ENCODE results near the gene NEDD4L. TPM values are rescaled to one million over a fixed set of nuclear protein-coding genes. Genes with fewer than 3 reads are reported as not detected.

Gene NEDD4L
- total and polyA plus RNA-seq, 4 experiments from 2014 or later, result 2.8 to 4.1 (median 3.8) TPM

DNA sequence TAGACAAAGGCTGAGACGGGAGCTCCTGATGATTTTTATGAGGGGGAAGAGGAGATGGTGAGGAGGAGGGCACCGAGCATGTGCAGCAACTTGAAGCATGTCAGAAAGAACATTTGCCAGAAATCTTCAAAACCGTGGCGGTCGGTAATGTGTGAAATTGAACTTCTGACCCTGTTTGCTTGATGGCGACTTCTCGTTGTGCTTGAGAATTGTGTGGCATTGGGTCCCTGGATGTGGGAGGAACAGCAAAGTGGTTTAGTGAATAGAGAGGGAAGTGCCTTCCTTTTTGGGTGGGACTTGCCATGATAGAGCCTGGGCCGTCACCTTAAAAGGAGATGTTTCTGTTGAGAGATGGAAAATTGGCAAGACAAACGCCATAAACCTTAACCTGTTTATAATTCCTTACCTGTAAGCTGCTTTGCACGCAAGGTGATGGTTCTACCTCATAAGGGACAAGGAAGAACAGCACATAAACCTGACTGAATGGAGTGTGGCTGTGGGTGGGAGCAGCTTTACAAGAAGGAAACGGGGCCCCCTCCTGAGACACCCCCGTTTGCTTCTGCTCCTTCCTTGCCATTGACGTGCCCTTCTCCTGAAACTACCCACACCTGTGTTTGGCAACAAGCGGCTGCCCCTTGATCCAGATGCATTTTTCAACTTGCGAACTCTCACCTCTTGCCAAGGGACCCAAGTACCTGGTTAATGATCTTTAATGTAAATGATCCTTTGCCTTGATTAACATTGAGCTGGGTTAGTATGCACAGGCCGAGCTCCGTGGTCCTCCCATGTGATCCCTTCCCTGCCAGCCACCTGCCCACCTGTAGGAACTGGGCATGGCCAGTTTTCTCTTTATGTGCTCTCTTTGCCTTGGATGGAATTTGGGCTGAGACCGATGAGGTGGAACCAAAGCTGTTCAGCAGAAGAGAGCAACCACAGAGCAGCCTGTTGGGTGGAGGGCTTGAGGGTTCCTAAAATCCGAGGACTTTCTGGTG, 153.2 kb downstream of the NEDD4L start:
- no peaks in the 10 kb centered on the region for H3K9me3 ChIP-seq (ENCODE audit: control insufficient read depth in 1 of 2, low read length in 2 of 2)
- no peak for DNase-seq
- no peaks in the 10 kb centered on the region for H3K9me3 Mint-ChIP-seq
- no peaks in the 10 kb centered on the region for H3K27me3 ChIP-seq (ENCODE audit: insufficient read depth, low read length)
- no peak overlapping the region for H3K4me3 ChIP-seq (ENCODE audit: low read length in 2 of 2)
- intact Hi-C loops (cut with micrococcal nuclease), result loop anchor here (5.0 kb wide), 1 partner anchor 125 kb away; no protein-coding TSS in a partner anchor
- ChIA-PET CTCF (ENCODE audit: partially characterized antibody) (no interaction called here), POLR2A (ENCODE audit: partially characterized antibody) (interaction anchor here (0.8 kb wide), 1 partner anchor 17 kb away, joined by 3 read pairs; no protein-coding TSS in a partner anchor)
- H3K4me1 Mint-ChIP-seq, result peaks cover 6 to 27% (median 14%) of the 10 kb centered on the region in 4 donors
- H3K4me3 Mint-ChIP-seq, result peak overlapping the region in 2 of 8 donors; percentile 10 to 56
- peaks cover 3 to 7% of the 10 kb centered on the region in 2 donors for H3K27me3 Mint-ChIP-seq
- no peaks in the 10 kb centered on the region for H3K36me3 Mint-ChIP-seq
- H3K27ac ChIP-seq (ENCODE audit: low read depth, low read length), result no peak overlapping the region
- no peak overlapping the region for H3K27ac Mint-ChIP-seq
- H3K36me3 ChIP-seq (ENCODE audit: insufficient read depth, low read length), result no peaks in the 10 kb centered on the region
- no peaks in the 10 kb centered on the region for H3K4me1 ChIP-seq (ENCODE audit: insufficient read depth, low read length)

DNA sequence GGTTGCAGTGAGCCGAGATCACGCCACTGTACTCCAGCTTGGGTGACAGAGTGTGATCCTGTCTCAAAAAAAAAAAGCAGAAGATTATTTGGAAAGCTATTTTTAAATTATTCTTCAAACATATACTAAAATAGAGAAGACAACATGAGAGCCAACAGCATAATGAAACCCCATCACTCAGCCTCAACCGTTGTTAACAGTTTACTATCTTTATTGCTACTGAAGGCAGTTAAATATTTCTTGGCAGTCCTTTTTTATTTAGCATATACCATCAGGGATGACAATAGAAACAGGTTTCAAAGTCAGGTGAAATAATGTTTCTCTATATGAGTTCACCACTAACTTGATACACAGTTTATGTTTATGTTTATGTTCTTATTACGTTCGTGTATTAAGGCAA, 157.2 kb downstream of the NEDD4L start:
- Mint-ChIP-seq H3K36me3 (no peaks in the 10 kb centered on the region), H3K4me3 (no peak overlapping the region), H3K27ac (no peak overlapping the region), H3K27me3 (peaks cover 0 to 4% of the 10 kb centered on the region in 2 donors), H3K4me1 (peaks cover 0 to 8% (median under 1%) of the 10 kb centered on the region in 4 donors), H3K9me3 (no peaks in the 10 kb centered on the region)
- H3K27ac ChIP-seq (ENCODE audit: low read depth, low read length), result no peak overlapping the region
- ChIA-PET POLR2A (ENCODE audit: partially characterized antibody) (no interaction called here), CTCF (ENCODE audit: partially characterized antibody) (no interaction called here)
- no peaks in the 10 kb centered on the region for H3K27me3 ChIP-seq (ENCODE audit: insufficient read depth, low read length)
- no peaks in the 10 kb centered on the region for H3K4me1 ChIP-seq (ENCODE audit: insufficient read depth, low read length)
- intact Hi-C loops (cut with micrococcal nuclease), result no loop called here
- no peak overlapping the region for H3K4me3 ChIP-seq (ENCODE audit: low read length in 2 of 2)
- no peak for DNase-seq
- no peaks in the 10 kb centered on the region for H3K9me3 ChIP-seq (ENCODE audit: control insufficient read depth in 1 of 2, low read length in 2 of 2)
- no peaks in the 10 kb centered on the region for H3K36me3 ChIP-seq (ENCODE audit: insufficient read depth, low read length)

DNA sequence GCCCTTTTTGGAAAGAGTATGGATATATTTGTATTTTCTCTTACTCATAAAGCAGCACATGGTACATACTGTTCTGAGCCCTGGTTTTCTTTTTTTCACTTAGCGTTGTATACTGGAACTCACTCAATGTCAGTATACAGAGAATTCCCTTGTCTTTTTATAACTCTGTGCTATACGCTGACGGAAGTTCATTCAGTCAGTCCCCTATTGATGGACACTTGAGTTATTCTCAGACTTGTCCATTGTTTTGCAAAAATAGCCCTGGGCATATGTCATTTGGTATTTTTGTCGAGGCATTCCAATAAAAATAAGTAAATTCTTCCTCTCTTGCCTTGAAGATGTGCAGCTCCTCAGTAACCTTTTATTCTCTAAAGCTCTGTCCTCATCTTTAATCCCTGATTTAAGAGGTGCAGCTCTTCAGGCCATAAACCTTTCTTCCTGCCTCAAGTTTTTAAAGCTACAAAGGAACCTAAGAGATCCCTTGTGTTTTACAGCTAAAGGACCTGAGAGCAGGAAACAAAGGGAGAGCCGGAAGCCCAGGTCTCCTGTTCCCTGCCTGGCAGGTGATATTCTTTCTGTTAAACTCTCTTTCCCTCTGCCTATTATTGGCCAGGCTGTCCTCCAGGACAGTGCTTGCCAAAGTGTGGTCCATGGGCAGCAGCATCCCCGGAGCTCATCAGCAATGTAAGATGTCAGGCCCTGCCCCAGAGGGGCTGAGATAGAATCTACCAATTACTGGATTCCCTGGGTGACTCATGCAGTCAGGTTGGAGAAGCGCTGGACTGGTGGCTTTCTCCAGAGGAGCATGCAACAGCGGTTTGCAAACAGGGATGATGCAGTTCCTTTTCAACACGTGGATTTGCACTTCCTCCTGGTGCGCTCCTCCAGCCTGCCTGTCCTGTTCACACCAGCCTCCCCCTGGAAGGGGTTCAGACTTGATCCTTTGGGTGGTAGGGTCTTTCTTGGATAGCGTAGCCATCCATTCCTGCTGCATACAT, 158.0 kb downstream of the NEDD4L start:
- POLR2A ChIA-PET (ENCODE audit: partially characterized antibody), result no interaction called here
- H3K27ac Mint-ChIP-seq, result no peak overlapping the region
- no peaks in the 10 kb centered on the region for H3K4me1 Mint-ChIP-seq
- no peaks in the 10 kb centered on the region for H3K4me1 ChIP-seq (ENCODE audit: insufficient read depth, low read length)
- H3K9me3 ChIP-seq (ENCODE audit: control insufficient read depth in 1 of 2, low read length in 2 of 2), result no peaks in the 10 kb centered on the region
- no peak overlapping the region for H3K4me3 ChIP-seq (ENCODE audit: low read length in 2 of 2)
- no peak for DNase-seq
- H3K4me3 Mint-ChIP-seq, result no peak overlapping the region
- H3K27ac ChIP-seq (ENCODE audit: low read depth, low read length), result no peak overlapping the region
- H3K36me3 Mint-ChIP-seq, result no peaks in the 10 kb centered on the region
- no peaks in the 10 kb centered on the region for H3K9me3 Mint-ChIP-seq
- CTCF ChIA-PET (ENCODE audit: partially characterized antibody), result interaction anchor here (1.1 kb wide), 1 partner anchor 9 kb away, joined by 3 read pairs; no protein-coding TSS in a partner anchor
- intact Hi-C loops (cut with micrococcal nuclease), result no loop called here
- H3K27me3 ChIP-seq (ENCODE audit: insufficient read depth, low read length), result no peaks in the 10 kb centered on the region
- no peaks in the 10 kb centered on the region for H3K36me3 ChIP-seq (ENCODE audit: insufficient read depth, low read length)
- peaks cover 0 to 7% of the 10 kb centered on the region in 2 donors for H3K27me3 Mint-ChIP-seq

DNA sequence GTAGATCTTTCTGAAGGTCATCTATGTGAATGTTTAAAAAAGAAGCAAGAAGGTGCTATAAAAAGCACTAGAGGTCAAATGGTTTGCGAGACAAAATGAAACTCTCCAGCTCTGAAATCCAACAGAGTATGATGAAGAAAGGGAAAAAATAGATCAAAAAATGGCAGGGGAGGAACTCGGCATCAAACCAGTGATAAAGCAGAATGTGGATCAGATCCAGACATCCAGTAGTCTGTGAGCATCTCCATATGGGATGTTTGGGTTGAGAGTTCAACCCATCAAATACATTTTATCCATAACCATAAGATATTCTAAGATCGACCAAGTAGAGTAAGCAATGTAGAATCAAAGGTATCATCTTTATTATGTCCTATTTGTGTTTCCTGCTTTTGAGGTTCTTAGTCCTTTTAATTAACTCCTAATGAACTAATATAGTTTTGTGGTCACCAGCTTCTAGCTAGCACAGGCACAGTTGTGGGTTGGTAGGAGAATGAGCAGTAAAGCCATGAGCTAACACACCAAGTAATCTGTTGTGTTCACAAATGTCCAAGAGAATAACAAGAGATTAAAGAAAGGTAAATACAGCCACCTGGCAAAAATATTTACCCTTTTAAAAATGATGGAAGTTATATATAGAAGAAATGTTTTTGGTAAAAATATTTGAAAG, 160.9 kb downstream of the NEDD4L start:
- H3K4me3 Mint-ChIP-seq, result no peak overlapping the region
- peak overlapping the region in 1 of 7 donors; percentile 0 for H3K27ac Mint-ChIP-seq
- Histone ChIP-seq H3K27me3 (ENCODE audit: insufficient read depth, low read length) (no peaks in the 10 kb centered on the region), H3K36me3 (ENCODE audit: insufficient read depth, low read length) (no peaks in the 10 kb centered on the region), H3K9me3 (ENCODE audit: control insufficient read depth in 1 of 2, low read length in 2 of 2) (no peaks in the 10 kb centered on the region), H3K27ac (ENCODE audit: low read depth, low read length) (no peak overlapping the region), H3K4me3 (ENCODE audit: low read length in 2 of 2) (no peak overlapping the region), H3K4me1 (ENCODE audit: insufficient read depth, low read length) (no peaks in the 10 kb centered on the region)
- peaks cover 0 to 7% of the 10 kb centered on the region in 2 donors for H3K27me3 Mint-ChIP-seq
- POLR2A ChIA-PET (ENCODE audit: partially characterized antibody), result no interaction called here
- H3K9me3 Mint-ChIP-seq, result no peaks in the 10 kb centered on the region
- H3K4me1 Mint-ChIP-seq, result peaks cover 0 to 5% (median under 1%) of the 10 kb centered on the region in 4 donors
- intact Hi-C loops (cut with micrococcal nuclease), result no loop called here
- CTCF ChIA-PET (ENCODE audit: partially characterized antibody), result no interaction called here
- H3K36me3 Mint-ChIP-seq, result no peaks in the 10 kb centered on the region
- DNase-seq, result no peak

DNA sequence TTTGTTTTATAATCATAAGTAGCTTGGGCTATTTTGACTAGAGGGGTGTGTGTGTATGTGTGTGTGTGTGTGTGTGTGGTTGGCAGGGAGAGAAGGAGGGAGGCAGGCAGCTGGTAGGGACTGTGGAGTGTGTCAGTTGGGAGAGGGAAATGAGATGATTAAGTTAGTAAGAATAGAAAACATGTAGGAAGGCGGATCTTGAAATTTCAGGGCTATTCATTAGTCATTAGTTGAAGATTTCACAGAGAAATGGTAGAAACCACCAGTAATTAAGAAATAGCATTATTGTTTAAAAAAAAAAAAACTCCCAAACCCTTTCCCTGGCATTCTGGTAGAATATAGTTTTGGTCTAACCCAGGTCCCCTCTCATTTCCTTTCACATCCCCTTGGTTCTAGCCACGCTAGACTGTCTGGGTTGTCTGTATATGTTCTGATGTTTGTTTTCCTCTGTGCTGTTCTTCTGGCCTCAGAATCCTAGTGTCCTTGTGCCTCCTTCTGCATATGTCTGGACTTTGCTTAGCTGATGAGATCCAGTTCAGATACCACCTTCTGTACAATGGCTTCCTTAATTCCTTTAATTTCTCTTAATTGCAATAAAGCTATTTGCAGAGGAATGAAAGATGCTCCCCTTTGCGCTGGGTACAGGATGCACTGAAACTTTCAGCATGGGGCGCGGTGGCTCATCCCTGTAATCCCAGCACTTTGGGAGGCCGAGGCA, 161.6 kb downstream of the NEDD4L start:
- no peak overlapping the region for H3K4me3 Mint-ChIP-seq
- peaks cover 0 to 5% (median under 1%) of the 10 kb centered on the region in 4 donors for H3K4me1 Mint-ChIP-seq

DNA sequence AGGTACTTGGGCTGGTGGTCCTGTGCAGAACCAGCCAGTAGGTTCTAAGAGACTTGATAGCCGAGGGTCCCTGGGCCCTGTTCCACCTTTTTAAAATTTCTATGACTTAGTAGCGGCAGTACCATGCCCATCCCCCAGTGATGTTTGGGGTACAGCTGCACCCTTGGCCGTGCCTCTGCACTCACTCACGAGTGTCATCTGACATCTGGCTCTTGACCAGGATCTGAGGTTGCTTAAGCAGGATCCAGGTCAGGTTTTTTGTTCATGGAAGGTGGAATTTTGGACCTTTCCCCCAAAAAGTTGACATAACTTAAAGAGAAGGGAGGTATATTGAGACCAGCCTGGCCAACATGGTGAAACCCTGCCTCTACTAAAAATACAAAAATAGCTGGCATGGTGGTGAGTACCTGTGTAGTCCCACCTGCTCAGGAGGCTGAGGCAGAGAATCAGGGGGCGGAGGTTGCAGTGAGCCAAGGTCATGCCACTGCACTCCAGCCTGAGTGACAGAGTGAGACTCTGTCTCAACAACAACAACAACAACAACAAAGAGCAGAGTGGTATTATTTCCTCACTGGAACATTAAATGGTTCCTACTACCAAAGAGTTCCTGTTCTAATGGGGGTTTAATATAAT, 163.6 kb downstream of the NEDD4L start:
- DNase-seq, result no peak
- Histone ChIP-seq H3K4me3 (ENCODE audit: low read length in 2 of 2) (no peak overlapping the region), H3K9me3 (ENCODE audit: control insufficient read depth in 1 of 2, low read length in 2 of 2) (no peaks in the 10 kb centered on the region), H3K4me1 (ENCODE audit: insufficient read depth, low read length) (no peaks in the 10 kb centered on the region), H3K36me3 (ENCODE audit: insufficient read depth, low read length) (no peaks in the 10 kb centered on the region), H3K27me3 (ENCODE audit: insufficient read depth, low read length) (no peaks in the 10 kb centered on the region), H3K27ac (ENCODE audit: low read depth, low read length) (no peak overlapping the region)
- Mint-ChIP-seq H3K36me3 (no peaks in the 10 kb centered on the region), H3K27me3 (peaks cover 0 to 7% of the 10 kb centered on the region in 2 donors), H3K4me1 (peaks cover 0 to 5% (median under 1%) of the 10 kb centered on the region in 4 donors), H3K9me3 (no peaks in the 10 kb centered on the region), H3K4me3 (no peak overlapping the region), H3K27ac (peak overlapping the region in 1 of 7 donors; percentile 2)
- POLR2A ChIA-PET (ENCODE audit: partially characterized antibody), result no interaction called here
- CTCF ChIA-PET (ENCODE audit: partially characterized antibody), result no interaction called here
- intact Hi-C loops (cut with micrococcal nuclease), result no loop called here

More for the DNA sequence above, 161.6 kb downstream of the NEDD4L start:
- Histone ChIP-seq H3K4me1 (ENCODE audit: insufficient read depth, low read length) (no peaks in the 10 kb centered on the region), H3K36me3 (ENCODE audit: insufficient read depth, low read length) (no peaks in the 10 kb centered on the region), H3K27me3 (ENCODE audit: insufficient read depth, low read length) (no peaks in the 10 kb centered on the region), H3K9me3 (ENCODE audit: control insufficient read depth in 1 of 2, low read length in 2 of 2) (no peaks in the 10 kb centered on the region), H3K27ac (ENCODE audit: low read depth, low read length) (no peak overlapping the region), H3K4me3 (ENCODE audit: low read length in 2 of 2) (no peak overlapping the region)
- intact Hi-C loops (cut with micrococcal nuclease), result no loop called here
- Mint-ChIP-seq H3K36me3 (no peaks in the 10 kb centered on the region), H3K27ac (peak overlapping the region in 1 of 7 donors; percentile 0), H3K27me3 (peaks cover 0 to 7% of the 10 kb centered on the region in 2 donors), H3K9me3 (no peaks in the 10 kb centered on the region)
- POLR2A ChIA-PET (ENCODE audit: partially characterized antibody), result no interaction called here
- CTCF ChIA-PET (ENCODE audit: partially characterized antibody), result no interaction called here
- DNase-seq, result no peak
